ENCODE results near the gene PGGHG. TPM values are rescaled to one million over a fixed set of nuclear protein-coding genes. Genes with fewer than 3 reads are reported as not detected.

Gene PGGHG
- total RNA-seq, 6 experiments from 2014 or later: 7.7 to 110 (median 13.8) TPM

- intact Hi-C loops (cut with DNase I): loop anchor here in 1 of 2 donors (5.0 kb wide), 1 partner anchor 47 kb away; no protein-coding TSS in a partner anchor
- Histone ChIP-seq H3K4me1 (no peaks in the 10 kb centered on the region), H3K27me3 (no peaks in the 10 kb centered on the region), H3K27ac (no peak overlapping the region), H3K36me3 (peaks cover 0 to 86% (median 42%) of the 10 kb centered on the region in 4 donors), H3K4me3 (no peak overlapping the region), H3K9me3 (no peaks in the 10 kb centered on the region)
- WGBS (ENCODE audit: insufficient coverage, low coverage, low lambda C conversion rate, missing lambda C conversion rate): 89% methylated on average over 8 of the region's 8 CpGs
- DNase-seq (no peak), ATAC-seq (no peak)
- no peak for TF ChIP-seq POLR2A (IDR thresholded peaks at IDR 0.05)
- TF ChIP-seq, protein P1, sequence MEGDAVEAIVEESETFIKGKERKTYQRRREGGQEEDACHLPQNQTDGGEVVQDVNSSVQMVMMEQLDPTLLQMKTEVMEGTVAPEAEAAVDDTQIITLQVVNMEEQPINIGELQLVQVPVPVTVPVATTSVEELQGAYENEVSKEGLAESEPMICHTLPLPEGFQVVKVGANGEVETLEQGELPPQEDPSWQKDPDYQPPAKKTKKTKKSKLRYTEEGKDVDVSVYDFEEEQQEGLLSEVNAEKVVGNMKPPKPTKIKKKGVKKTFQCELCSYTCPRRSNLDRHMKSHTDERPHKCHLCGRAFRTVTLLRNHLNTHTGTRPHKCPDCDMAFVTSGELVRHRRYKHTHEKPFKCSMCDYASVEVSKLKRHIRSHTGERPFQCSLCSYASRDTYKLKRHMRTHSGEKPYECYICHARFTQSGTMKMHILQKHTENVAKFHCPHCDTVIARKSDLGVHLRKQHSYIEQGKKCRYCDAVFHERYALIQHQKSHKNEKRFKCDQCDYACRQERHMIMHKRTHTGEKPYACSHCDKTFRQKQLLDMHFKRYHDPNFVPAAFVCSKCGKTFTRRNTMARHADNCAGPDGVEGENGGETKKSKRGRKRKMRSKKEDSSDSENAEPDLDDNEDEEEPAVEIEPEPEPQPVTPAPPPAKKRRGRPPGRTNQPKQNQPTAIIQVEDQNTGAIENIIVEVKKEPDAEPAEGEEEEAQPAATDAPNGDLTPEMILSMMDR (IDR thresholded peaks at IDR 0.05): no peak
Measured at GRCh38 chr11:249062-249461, 39.9 kb upstream of the PGGHG start.

- ATAC-seq (no peak), DNase-seq (no peak)
- no peaks in the 10 kb centered on the region for H3K9me3 ChIP-seq
- 79% methylated on average over 4 of the region's 5 CpGs for WGBS (ENCODE audit: insufficient coverage, low coverage, low lambda C conversion rate, missing lambda C conversion rate)
- H3K27ac ChIP-seq: no peak overlapping the region
- TF ChIP-seq, protein P1 (IDR thresholded peaks at IDR 0.05): no peak
- TF ChIP-seq POLR2A (IDR thresholded peaks at IDR 0.05): no peak
- H3K27me3 ChIP-seq: no peaks in the 10 kb centered on the region
- intact Hi-C loops (cut with DNase I): loop anchor here in 1 of 2 donors (10.0 kb wide), 1 partner anchor 115 kb away; the partner anchor contains the start of gene B4GALNT4
- H3K4me3 ChIP-seq: no peak overlapping the region
- peaks cover 0 to 74% (median 31%) of the 10 kb centered on the region in 4 donors for H3K36me3 ChIP-seq
- no peaks in the 10 kb centered on the region for H3K4me1 ChIP-seq
Measured at GRCh38 chr11:250274-250673, 38.7 kb upstream of the PGGHG start.

- no peak overlapping the region for H3K4me3 ChIP-seq
- intact Hi-C loops (cut with DNase I): loop anchor here in 1 of 2 donors (10.0 kb wide), 1 partner anchor 114 kb away; the partner anchor contains the start of gene B4GALNT4
- H3K9me3 ChIP-seq: no peaks in the 10 kb centered on the region
- H3K27me3 ChIP-seq: no peaks in the 10 kb centered on the region
- 80% methylated on average over 7 of the region's 10 CpGs for WGBS (ENCODE audit: insufficient coverage, low coverage, low lambda C conversion rate, missing lambda C conversion rate)
- peaks cover 0 to 72% (median 29%) of the 10 kb centered on the region in 4 donors for H3K36me3 ChIP-seq
- ATAC-seq (peak; percentile 75 to 85 (median 80)), DNase-seq (peak in 1 of 3 donors; percentile 50)
- H3K27ac ChIP-seq: no peak overlapping the region
- TF ChIP-seq, protein P1 (IDR thresholded peaks at IDR 0.05): peak; percentile 50 to 65 (median 58)
- no peak for TF ChIP-seq POLR2A (IDR thresholded peaks at IDR 0.05)
- H3K4me1 ChIP-seq: no peaks in the 10 kb centered on the region
Measured at GRCh38 chr11:250740-251299, 38.1 kb upstream of the PGGHG start.

GRCh38 chr11:251550-251949, 37.4 kb upstream of the PGGHG start:
- H3K9me3 ChIP-seq: no peaks in the 10 kb centered on the region
- peaks cover 0 to 66% (median 26%) of the 10 kb centered on the region in 4 donors for H3K36me3 ChIP-seq
- no peaks in the 10 kb centered on the region for H3K4me1 ChIP-seq
- H3K27ac ChIP-seq: no peak overlapping the region
- intact Hi-C loops (cut with DNase I): loop anchor here in 1 of 2 donors (10.0 kb wide), 1 partner anchor 113 kb away; the partner anchor contains the start of gene B4GALNT4
- no peak for TF ChIP-seq POLR2A (IDR thresholded peaks at IDR 0.05)
- TF ChIP-seq, protein P1 (IDR thresholded peaks at IDR 0.05): no peak
- H3K4me3 ChIP-seq: no peak overlapping the region
- ATAC-seq (no peak), DNase-seq (no peak)
- H3K27me3 ChIP-seq: no peaks in the 10 kb centered on the region
- WGBS (ENCODE audit: insufficient coverage, low coverage, low lambda C conversion rate, missing lambda C conversion rate): 85% methylated on average over 9 of the region's 10 CpGs

Data from right lobe of liver (tissue), 6 donors.